ENCODE measurements around the gene CTTNBP2.

The CTTNBP2 gene

DNA sequence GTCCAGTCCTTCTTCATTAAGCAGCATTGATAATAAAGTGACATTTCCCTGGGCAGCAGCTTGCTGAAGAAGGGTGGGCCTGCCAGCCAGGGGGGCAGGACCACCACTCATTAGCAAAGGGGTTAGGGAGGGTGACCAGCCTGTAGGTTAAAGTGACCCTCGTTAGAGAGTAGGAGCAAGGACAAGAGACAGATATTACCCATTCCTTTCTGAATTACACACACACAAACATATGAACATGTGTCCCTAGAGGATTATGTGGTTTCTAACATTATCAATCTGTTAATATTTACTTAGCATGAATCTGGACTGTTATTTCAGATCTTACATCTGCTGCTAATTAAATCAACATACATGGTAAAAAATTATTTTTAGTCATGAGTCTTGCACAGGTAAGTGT is 88.9 kb downstream of the CTTNBP2 start:
- DNase-seq, result no peak

- DNase-seq, result no peak
Measured at GRCh38 chr7:117782761-117783160, 90.5 kb downstream of the CTTNBP2 start.

GRCh38 chr7:117781707-117782106 is 91.5 kb downstream of the CTTNBP2 start:
- DNase-seq, result no peak

- DNase-seq, result no peak
Measured at GRCh38 chr7:117780832-117781231, 92.4 kb downstream of the CTTNBP2 start.

GRCh38 chr7:117777335-117778142 is 95.7 kb downstream of the CTTNBP2 start:
- DNase-seq, result no peak

- DNase-seq, result no peak
Measured at GRCh38 chr7:117776224-117776623, 97.0 kb downstream of the CTTNBP2 start.

- DNase-seq, result no peak
Measured at GRCh38 chr7:117775801-117776200, 97.4 kb downstream of the CTTNBP2 start.

GRCh38 chr7:117774943-117775342 is 98.3 kb downstream of the CTTNBP2 start:
- DNase-seq, result no peak

DNA sequence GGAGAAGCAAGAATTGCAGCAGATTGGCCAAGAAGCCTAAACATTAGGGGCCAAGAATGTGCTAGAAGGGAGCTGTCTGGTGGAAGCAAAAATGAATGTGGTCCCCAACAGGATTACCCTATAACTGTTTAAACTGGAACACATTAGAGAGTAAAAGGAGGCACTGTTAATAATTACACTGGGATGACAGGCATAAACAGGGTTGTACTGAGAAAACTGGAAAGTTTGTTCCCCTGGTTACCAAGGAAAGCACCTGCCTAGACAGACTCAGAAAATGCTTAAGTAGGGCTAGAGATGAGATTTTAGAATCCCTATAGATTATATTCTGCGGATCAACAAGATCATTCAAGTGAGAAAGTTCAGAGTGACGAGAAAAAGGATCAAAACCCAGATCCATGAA is 100.8 kb downstream of the CTTNBP2 start:
- DNase-seq, result no peak

- DNase-seq, result no peak
Measured at GRCh38 chr7:117771756-117772155, 101.5 kb downstream of the CTTNBP2 start.

GRCh38 chr7:117769085-117769484 is 104.2 kb downstream of the CTTNBP2 start:
- no peak for DNase-seq

GRCh38 chr7:117767951-117768350 is 105.3 kb downstream of the CTTNBP2 start:
- DNase-seq, result no peak

DNA sequence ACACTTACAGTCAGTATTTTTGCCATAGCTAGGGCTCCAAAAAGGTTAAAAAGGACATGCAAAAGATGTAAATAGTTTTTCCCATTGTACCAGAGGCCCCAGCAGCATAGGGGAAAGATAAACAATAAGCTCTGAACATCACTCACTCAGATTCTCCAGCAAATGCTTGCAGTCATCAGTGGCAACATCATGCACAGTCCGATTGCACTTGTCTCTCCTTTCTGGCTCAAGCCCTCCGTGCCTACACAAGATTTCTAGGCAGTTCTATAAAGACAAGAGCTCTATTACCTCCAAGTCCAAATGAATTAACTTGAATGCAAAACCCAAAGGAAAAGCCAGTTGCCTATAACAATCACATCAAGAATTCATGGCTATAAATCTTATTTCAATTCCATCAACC is 106.3 kb downstream of the CTTNBP2 start:
- no peak for DNase-seq

DNA sequence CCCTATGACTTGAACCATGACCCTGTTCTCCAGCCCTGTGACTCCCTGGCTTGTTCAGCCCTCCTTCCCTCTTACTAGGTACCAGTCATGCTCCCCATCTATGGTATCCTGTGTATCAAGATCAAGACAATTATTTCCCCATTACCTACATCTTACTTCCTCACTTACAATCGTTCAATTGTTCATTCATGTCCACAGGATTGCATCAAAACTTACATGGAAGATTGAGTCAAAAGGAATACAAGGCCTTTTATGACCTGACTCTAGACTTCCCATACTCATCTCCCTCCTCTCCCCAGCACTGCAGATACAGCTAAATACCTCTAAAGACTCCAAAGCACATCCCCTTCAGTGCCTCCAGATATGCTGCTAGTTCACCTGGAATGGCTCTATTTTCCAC is 109.2 kb downstream of the CTTNBP2 start:
- no peak for DNase-seq

GRCh38 chr7:117762055-117762454 is 111.2 kb downstream of the CTTNBP2 start:
- no peak for DNase-seq

DNA sequence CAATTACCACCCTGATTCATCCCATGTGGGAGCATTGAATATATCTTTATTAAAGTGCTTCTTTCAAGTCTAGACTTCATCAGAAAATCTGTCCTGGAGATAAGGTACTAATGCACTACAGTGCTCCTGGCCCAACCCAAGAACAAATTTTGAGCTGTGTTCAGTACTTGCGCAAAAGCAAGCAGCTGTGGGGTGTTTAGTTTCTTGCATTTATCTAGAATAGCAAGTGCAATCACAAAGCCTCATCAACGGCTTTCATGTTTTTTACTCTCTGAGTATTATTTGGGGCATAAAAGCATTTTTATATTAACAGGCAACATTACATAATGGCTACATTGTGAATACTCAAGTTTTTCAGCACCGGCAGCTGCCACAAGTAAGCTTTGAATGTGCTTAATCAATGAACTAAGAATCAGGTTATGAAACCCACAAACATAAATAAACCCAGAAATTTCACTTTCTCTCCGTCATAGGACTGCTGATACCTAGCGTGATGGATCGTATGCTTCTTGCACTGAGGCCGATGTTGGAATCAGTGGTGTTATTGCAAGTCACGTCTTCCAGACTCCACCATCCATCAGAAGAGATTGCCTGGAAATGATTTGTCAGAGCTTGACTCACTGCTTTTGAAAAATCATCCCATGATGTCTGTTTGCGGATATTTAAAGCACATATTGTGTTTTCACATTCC is 113.1 kb downstream of the CTTNBP2 start:
- DNase-seq, result no peak

- DNase-seq, result no peak
Measured at GRCh38 chr7:117757440-117757839, 115.8 kb downstream of the CTTNBP2 start.

DNA sequence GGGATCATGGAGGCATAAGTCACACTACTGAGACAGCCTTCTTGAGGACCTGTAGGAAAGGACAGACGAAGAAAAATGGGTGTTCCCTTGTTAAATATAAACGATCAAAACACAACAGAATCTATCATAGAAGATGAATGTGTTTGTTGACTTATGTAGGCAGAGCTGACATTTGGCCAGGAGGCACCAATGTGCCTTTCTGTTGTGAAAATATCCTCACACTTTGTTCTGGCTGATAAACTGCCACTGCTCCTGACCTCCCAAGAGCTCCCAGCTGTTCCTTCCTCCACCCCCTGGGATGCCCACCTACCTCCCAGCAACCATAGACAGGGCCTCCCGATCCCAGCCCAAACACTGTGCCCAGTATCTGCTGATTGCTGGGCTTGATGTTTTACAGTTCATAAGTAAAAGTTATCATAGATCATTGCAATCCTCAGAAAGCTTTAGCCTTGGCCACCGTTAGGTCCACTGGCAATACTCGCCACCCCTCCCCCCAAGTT is 116.6 kb downstream of the CTTNBP2 start:
- DNase-seq, result no peak

DNA sequence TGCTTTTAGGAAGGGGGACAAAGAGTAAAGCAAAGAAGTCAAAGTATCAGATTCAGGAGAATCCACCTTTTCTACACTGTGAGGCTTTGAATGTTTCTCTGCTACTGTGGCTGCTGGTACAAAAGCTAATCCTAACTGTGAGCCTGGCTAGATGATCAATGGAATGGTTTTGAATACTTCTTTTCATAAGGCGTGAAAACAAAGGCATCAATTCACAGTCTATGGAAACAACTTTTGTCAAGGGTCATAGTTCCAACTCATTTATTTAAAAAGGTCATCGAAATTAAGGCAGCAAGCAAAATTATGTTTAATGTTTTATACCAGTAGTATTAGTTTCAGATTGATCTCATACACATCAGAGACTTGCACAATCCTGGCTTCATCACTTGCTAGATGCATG is 118.1 kb downstream of the CTTNBP2 start:
- no peak for DNase-seq

- no peak for DNase-seq
Measured at GRCh38 chr7:117751775-117752174, 121.5 kb downstream of the CTTNBP2 start.

DNA sequence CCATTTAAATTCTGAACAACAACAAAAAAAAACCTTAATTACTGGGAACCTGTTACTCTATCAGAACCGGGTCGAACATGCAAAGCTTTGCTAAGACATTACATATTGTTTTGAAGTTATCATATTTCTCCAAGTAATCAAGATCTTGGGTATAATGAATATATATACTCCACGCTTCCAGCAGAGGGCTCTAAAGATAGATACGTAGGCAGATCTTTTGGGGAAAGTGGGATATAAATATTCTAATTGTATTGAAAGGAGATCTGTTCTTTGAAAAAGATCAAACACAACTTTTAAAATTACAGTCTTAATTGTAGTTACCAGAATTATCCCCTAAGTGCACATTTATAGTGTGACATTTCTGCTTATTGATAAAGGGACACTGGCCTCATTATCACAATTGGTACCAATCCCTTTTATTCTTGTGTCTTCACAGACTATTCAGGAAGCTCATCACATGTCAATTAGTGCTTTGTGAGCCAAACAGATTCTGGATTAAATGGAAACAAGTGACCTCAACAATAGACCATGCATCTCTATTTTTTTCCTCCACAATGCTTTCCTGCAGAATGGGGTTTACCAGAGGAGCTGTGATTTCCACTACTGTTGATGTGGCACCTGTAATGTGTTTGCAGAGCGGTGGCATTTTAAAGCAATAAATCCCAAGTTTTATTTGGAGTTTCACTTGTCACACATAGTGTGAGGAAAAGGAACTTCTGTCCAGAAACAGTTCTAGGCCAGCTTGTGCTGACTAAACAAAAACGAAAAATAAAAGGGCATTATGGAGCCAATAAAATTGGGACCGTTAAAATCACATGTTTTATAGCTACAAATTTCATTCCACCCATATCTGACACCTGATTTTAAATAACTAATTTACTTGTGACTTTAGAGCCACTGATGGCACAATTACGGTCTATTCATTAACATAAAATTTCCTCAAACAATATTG is 122.4 kb downstream of the CTTNBP2 start:
- DNase-seq, result no peak

- no peak for DNase-seq
Measured at GRCh38 chr7:117741962-117742361, 131.3 kb downstream of the CTTNBP2 start.

GRCh38 chr7:117739085-117739484 is 134.2 kb downstream of the CTTNBP2 start:
- no peak for DNase-seq

Measured in stimulated activated CD4-positive, alpha-beta T cell treated with anti-CD3 and anti-CD28 coated beads, Interleukin-15, amount 100 ng/mL, for 24 hours (primary cell).